ENCODE measurements around the gene TCF4.

DNA sequence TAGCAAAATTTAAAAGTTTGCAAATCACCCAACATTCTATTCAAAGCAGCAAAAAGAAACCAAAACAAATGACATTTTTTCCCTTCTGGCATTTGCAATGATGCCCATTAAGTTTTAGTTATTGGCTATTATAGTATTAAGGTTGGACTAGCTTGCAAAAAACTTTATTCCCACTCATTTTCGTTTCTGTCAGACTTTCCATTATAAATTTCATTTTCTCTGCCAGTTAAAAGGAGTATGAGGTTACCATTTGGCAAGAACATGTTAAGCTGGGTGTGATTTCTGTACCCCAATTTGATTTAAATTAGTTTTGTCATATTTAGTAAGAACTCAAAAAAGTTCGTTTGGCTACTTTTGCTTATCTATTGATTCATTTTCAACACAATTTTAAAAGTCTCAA is 187.9 kb downstream of the TCF4 start:
- TF ChIP-seq, protein P1, sequence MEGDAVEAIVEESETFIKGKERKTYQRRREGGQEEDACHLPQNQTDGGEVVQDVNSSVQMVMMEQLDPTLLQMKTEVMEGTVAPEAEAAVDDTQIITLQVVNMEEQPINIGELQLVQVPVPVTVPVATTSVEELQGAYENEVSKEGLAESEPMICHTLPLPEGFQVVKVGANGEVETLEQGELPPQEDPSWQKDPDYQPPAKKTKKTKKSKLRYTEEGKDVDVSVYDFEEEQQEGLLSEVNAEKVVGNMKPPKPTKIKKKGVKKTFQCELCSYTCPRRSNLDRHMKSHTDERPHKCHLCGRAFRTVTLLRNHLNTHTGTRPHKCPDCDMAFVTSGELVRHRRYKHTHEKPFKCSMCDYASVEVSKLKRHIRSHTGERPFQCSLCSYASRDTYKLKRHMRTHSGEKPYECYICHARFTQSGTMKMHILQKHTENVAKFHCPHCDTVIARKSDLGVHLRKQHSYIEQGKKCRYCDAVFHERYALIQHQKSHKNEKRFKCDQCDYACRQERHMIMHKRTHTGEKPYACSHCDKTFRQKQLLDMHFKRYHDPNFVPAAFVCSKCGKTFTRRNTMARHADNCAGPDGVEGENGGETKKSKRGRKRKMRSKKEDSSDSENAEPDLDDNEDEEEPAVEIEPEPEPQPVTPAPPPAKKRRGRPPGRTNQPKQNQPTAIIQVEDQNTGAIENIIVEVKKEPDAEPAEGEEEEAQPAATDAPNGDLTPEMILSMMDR (IDR thresholded peaks at IDR 0.05; ENCODE audit: insufficient read depth, low read length) = no peak
- TF ChIP-seq POLR2AphosphoS5 (IDR thresholded peaks at IDR 0.05; ENCODE audit: low read depth) = no peak

Measured in HL-60 (cell line).